Neural cell (in vitro differentiated cells): ENCODE measurements around the gene GPC5. TPM values are rescaled to one million over a fixed set of nuclear protein-coding genes. Genes with fewer than 3 reads are reported as not detected.

ENCODE experiments used
- H2AFZ ChIP-seq: fragments of 200-600, 300-800 bp; sonication (generic), shearing (Covaris generic); 2 replicates; pipeline ENCODE4 v1.6.0; 2014; ENCODE audit warnings: low read depth, mild to moderate bottlenecking, antibody characterized with exemption, low read length, moderate library complexity
- H3F3A ChIP-seq: fragments of 200-600 bp; shearing (Covaris generic); 2 replicates; pipeline ENCODE4 v1.6.1; 2016; ENCODE audit warnings: mild to moderate bottlenecking, moderate library complexity, mixed read lengths, antibody characterized with exemption, low read length; ENCODE audit not compliant: insufficient read depth, poor library complexity, severe bottlenecking
- H3K27ac ChIP-seq: fragments of 200-600, 300-800 bp; sonication (generic), shearing (Covaris generic); 2 replicates; pipeline ENCODE4 v1.5.1; 2014; ENCODE audit warnings: mild to moderate bottlenecking, low read length, moderate library complexity
- H3K27me3 ChIP-seq: fragments of 300-800, 200-600 bp; sonication (generic), shearing (Covaris generic); 2 replicates; pipeline ENCODE4 v1.6.0; 2014; ENCODE audit warnings: mild to moderate bottlenecking, low read depth, low read length, moderate library complexity; ENCODE audit not compliant: insufficient read depth
- H3K36me3 ChIP-seq: fragments of 300-800, 200-600 bp; sonication (generic), shearing (Covaris generic); 2 replicates; pipeline ENCODE4 v1.5.1; 2014; ENCODE audit warnings: mild to moderate bottlenecking, antibody characterized with exemption, low read length, moderate library complexity; ENCODE audit not compliant: insufficient read depth
- H3K4me2 ChIP-seq: fragments of 300-800, 200-600 bp; sonication (generic), shearing (Covaris generic); 2 replicates; pipeline ENCODE4 v1.6.0; 2014; ENCODE audit warnings: mild to moderate bottlenecking, low read length
- H3K4me3 ChIP-seq: fragments of 300-800, 200-600 bp; sonication (generic), shearing (Covaris generic); 2 replicates; pipeline ENCODE4 v1.5.1; 2014; ENCODE audit warnings: mild to moderate bottlenecking, low read length, moderate library complexity
- H3K79me2 ChIP-seq: fragments of 200-600 bp; shearing (Covaris generic); replicated peaks from 2 replicates; pipeline ENCODE4 v1.6.0; 2014; ENCODE audit warnings: mild to moderate bottlenecking, low read length, moderate library complexity; ENCODE audit not compliant: insufficient read depth
- H3K9ac ChIP-seq: fragments of 300-800, 200-600 bp; sonication (generic), shearing (Covaris generic); 2 replicates; pipeline ENCODE4 v1.6.1; 2016; ENCODE audit warnings: mild to moderate bottlenecking, low read length, mixed read lengths
- H3K9me2 ChIP-seq: fragments of 200-600 bp; shearing (Covaris generic); 2 replicates; pipeline ENCODE4 v1.6.1; 2016; ENCODE audit warnings: mild to moderate bottlenecking, low read length, mixed read lengths; ENCODE audit not compliant: insufficient read depth
- H3K9me3 ChIP-seq: fragments of 200-600, 300-800 bp; sonication (generic), shearing (Covaris generic); 2 replicates; pipeline ENCODE4 v1.6.1; 2016; ENCODE audit warnings: mild to moderate bottlenecking, mixed run types, low read length, moderate library complexity, mixed read lengths
- H4K20me1 ChIP-seq: fragments of 200-600 bp; shearing (Covaris generic); 2 replicates; pipeline ENCODE4 v1.6.1; 2016; ENCODE audit warnings: mild to moderate bottlenecking, mixed run types; ENCODE audit not compliant: insufficient read depth
- EP300 ChIP-seq: fragments of 450-650 bp; conservative IDR thresholded peaks from 2 replicates; pipeline ENCODE4 v1.6.1; 2014; ENCODE audit warnings: antibody characterized with exemption, mild to moderate bottlenecking, moderate library complexity; ENCODE audit not compliant: poor library complexity, severe bottlenecking
- EZH2 ChIP-seq: fragments of 200-600, 300-800 bp; shearing (Covaris generic), sonication (generic); IDR thresholded peaks from 2 replicates; pipeline ENCODE4 v1.6.1; 2014; ENCODE audit warnings: antibody characterized with exemption, low read length, borderline replicate concordance, mild to moderate bottlenecking; ENCODE audit not compliant: insufficient read depth, poor library complexity, severe bottlenecking
- MXI1 ChIP-seq: fragments of 450-650 bp; conservative IDR thresholded peaks from 2 replicates; pipeline ENCODE4 v1.6.1; 2014; ENCODE audit warnings: antibody characterized with exemption, mild to moderate bottlenecking; ENCODE audit not compliant: poor library complexity, severe bottlenecking
- POLR2AphosphoS5 ChIP-seq: IDR thresholded peaks from 2 replicates; pipeline ENCODE4 v1.6.1; 2012
- RAD21 ChIP-seq: fragments of 450-650 bp; conservative IDR thresholded peaks from 2 replicates; pipeline ENCODE4 v1.6.1; 2014; ENCODE audit warnings: antibody characterized with exemption, mild to moderate bottlenecking, moderate library complexity
- SMC3 ChIP-seq: fragments of 450-650 bp; conservative IDR thresholded peaks from 2 replicates; pipeline ENCODE4 v1.6.1; 2014; ENCODE audit warnings: antibody characterized with exemption, mild to moderate bottlenecking, moderate library complexity; ENCODE audit not compliant: poor library complexity
- TAF1 ChIP-seq: IDR thresholded peaks from 2 replicates; pipeline ENCODE4 v1.6.1; 2012; ENCODE audit warnings: low read depth
- polyA plus RNA-seq: library from polyadenylated mRNA; depleted of rRNA; stranded (reverse); fragments of >200 nt; gene quantifications from 2 replicates; pipeline ENCODE4 v1.2.3, GENCODE V29; 2014
- TF ChIP-seq, protein P1 (sequence below): fragments of 450-650 bp; IDR thresholded peaks from 2 replicates; pipeline ENCODE4 v1.5.1; 2014; ENCODE audit warnings: antibody characterized with exemption, mild to moderate bottlenecking, moderate library complexity; ENCODE audit not compliant: poor library complexity, severe bottlenecking
- TF ChIP-seq, protein P2 (sequence below): IDR thresholded peaks from 2 replicates; pipeline ENCODE4 v1.6.1; 2012; ENCODE audit warnings: borderline replicate concordance

Gene GPC5
- polyA plus RNA-seq, 1 donor from 2014 or later = 5.0 TPM

DNA sequence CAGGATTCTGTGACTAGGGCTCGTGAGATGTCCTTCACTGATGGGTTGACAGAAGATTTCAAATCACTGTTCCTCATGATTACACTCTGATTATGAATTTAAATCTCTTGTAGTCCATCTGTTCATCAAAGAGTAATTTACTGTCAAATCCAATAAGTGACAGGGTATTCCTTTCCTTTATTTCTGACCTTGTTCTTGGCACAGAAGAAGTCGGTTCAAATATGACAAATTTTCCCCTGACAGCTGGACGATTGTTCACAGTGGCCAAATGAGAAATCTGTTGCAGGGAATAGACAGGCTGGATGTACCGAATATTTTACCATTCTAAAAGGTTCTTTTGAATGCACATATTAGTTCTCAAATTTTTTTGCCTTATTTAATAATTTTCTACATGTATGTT, 1060.9 kb downstream of the GPC5 start:
- no peak overlapping the region for H3K4me3 ChIP-seq
- no peaks in the 10 kb centered on the region for H3K27me3 ChIP-seq
- H3K79me2 ChIP-seq = no peaks in the 10 kb centered on the region
- H3K9ac ChIP-seq = no peak overlapping the region
- no peaks in the 10 kb centered on the region for H4K20me1 ChIP-seq
- no peaks in the 10 kb centered on the region for H3F3A ChIP-seq
- TF ChIP-seq TAF1 = no peak
- no peak for TF ChIP-seq MXI1
- TF ChIP-seq, protein P1, sequence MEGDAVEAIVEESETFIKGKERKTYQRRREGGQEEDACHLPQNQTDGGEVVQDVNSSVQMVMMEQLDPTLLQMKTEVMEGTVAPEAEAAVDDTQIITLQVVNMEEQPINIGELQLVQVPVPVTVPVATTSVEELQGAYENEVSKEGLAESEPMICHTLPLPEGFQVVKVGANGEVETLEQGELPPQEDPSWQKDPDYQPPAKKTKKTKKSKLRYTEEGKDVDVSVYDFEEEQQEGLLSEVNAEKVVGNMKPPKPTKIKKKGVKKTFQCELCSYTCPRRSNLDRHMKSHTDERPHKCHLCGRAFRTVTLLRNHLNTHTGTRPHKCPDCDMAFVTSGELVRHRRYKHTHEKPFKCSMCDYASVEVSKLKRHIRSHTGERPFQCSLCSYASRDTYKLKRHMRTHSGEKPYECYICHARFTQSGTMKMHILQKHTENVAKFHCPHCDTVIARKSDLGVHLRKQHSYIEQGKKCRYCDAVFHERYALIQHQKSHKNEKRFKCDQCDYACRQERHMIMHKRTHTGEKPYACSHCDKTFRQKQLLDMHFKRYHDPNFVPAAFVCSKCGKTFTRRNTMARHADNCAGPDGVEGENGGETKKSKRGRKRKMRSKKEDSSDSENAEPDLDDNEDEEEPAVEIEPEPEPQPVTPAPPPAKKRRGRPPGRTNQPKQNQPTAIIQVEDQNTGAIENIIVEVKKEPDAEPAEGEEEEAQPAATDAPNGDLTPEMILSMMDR = no peak
- no peak for TF ChIP-seq EP300
- TF ChIP-seq POLR2AphosphoS5 = no peak
- TF ChIP-seq EZH2 = no peak
- TF ChIP-seq RAD21 = no peak
- no peak for TF ChIP-seq SMC3
- TF ChIP-seq, protein P2, sequence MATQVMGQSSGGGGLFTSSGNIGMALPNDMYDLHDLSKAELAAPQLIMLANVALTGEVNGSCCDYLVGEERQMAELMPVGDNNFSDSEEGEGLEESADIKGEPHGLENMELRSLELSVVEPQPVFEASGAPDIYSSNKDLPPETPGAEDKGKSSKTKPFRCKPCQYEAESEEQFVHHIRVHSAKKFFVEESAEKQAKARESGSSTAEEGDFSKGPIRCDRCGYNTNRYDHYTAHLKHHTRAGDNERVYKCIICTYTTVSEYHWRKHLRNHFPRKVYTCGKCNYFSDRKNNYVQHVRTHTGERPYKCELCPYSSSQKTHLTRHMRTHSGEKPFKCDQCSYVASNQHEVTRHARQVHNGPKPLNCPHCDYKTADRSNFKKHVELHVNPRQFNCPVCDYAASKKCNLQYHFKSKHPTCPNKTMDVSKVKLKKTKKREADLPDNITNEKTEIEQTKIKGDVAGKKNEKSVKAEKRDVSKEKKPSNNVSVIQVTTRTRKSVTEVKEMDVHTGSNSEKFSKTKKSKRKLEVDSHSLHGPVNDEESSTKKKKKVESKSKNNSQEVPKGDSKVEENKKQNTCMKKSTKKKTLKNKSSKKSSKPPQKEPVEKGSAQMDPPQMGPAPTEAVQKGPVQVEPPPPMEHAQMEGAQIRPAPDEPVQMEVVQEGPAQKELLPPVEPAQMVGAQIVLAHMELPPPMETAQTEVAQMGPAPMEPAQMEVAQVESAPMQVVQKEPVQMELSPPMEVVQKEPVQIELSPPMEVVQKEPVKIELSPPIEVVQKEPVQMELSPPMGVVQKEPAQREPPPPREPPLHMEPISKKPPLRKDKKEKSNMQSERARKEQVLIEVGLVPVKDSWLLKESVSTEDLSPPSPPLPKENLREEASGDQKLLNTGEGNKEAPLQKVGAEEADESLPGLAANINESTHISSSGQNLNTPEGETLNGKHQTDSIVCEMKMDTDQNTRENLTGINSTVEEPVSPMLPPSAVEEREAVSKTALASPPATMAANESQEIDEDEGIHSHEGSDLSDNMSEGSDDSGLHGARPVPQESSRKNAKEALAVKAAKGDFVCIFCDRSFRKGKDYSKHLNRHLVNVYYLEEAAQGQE = no peak
- H3K36me3 ChIP-seq = no peaks in the 10 kb centered on the region
- no peaks in the 10 kb centered on the region for H3K9me3 ChIP-seq
- H2AFZ ChIP-seq = no peak overlapping the region
- H3K9me2 ChIP-seq = no peaks in the 10 kb centered on the region
- no peak overlapping the region for H3K4me2 ChIP-seq
- no peak overlapping the region for H3K27ac ChIP-seq

DNA sequence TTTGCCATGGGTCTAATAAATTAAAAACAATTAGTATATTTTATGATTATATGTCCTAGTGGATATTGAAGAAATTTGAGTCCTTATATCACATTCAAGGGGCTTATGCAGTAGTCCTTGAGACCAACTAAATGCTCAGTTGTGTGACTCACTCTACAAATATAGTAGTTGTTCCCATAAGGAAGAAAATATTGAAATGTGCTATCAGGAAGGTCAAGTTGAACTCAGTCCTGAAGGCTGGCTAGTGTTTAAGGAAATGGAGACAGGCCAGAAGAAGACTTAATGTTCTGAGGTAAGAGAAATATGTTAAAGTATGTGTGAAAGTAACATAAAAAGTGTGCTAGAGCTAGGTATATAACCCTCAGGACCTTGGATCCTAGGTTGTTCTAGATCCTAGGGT, 1062.1 kb downstream of the GPC5 start:
- TF ChIP-seq TAF1 (no peak), EP300 (no peak), SMC3 (no peak), EZH2 (no peak), RAD21 (no peak), POLR2AphosphoS5 (no peak), MXI1 (no peak)
- Histone ChIP-seq H3F3A (no peaks in the 10 kb centered on the region), H3K36me3 (no peaks in the 10 kb centered on the region)

DNA sequence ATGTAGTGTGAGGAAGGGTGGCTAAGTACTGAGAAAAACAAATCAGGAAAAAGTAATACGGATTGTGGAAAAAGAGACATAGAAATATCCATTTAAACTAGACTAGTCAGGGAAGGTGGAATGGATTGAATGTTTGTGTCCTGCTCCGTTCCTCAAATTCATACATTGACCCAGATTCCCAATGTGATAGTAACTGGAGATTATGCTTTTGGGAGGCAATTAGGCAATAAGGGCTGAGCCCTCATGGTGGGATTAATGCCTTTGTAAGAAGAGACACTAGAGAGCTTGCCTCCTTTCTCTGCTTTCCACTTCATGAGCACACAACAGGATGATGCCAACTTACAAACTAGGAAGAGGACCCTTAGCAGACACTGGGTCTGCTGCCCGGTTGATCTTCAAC, 1063.0 kb downstream of the GPC5 start:
- Histone ChIP-seq H3K9me3 (no peaks in the 10 kb centered on the region), H2AFZ (no peak overlapping the region), H3K4me2 (no peak overlapping the region), H3K79me2 (no peaks in the 10 kb centered on the region), H3K27ac (no peak overlapping the region), H3K4me3 (no peak overlapping the region), H3K9ac (no peak overlapping the region), H3K36me3 (no peaks in the 10 kb centered on the region), H4K20me1 (no peaks in the 10 kb centered on the region), H3K9me2 (no peaks in the 10 kb centered on the region), H3K27me3 (no peaks in the 10 kb centered on the region), H3F3A (no peaks in the 10 kb centered on the region)
- TF ChIP-seq, protein P2 = no peak
- TF ChIP-seq TAF1 (no peak), MXI1 (no peak), POLR2AphosphoS5 (no peak), EP300 (no peak), SMC3 (no peak), EZH2 (no peak), RAD21 (no peak)
- TF ChIP-seq, protein P1 = no peak

More for the DNA sequence above, 1062.1 kb downstream of the GPC5 start:
- Histone ChIP-seq H3K9me3 (no peaks in the 10 kb centered on the region), H3K9me2 (no peaks in the 10 kb centered on the region), H2AFZ (no peak overlapping the region), H3K27me3 (no peaks in the 10 kb centered on the region), H3K4me3 (no peak overlapping the region), H3K4me2 (no peak overlapping the region), H3K79me2 (no peaks in the 10 kb centered on the region), H3K27ac (no peak overlapping the region), H4K20me1 (no peaks in the 10 kb centered on the region), H3K9ac (no peak overlapping the region)
